Activated CD4-positive, alpha-beta T cell treated with anti-CD3 and anti-CD28 coated beads for 36 hours (primary cell): ENCODE data around the gene ASTN2. TPM values are rescaled to one million over a fixed set of nuclear protein-coding genes. Genes with fewer than 3 reads are reported as not detected.

Source experiments
- ATAC-seq: fragments of 200-7000 bp; cut with Tn5 transposase; one replicate; pipeline ENCODE4 v1.10.0; 2021; ENCODE audit warnings: mild to moderate bottlenecking, moderate library complexity
- CTCF ChIA-PET: fragments of 350-600 bp; sonication (Branson Sonifier 250); formaldehyde crosslinking; loops from one replicate; lab custom pipeline; 2021; ENCODE audit warnings: antibody characterized with exemption; lab: Charles Lee
- POLR2A ChIA-PET: fragments of 350-600 bp; sonication (Branson Sonifier 250); formaldehyde crosslinking; loops from one replicate; lab custom pipeline; 2021; ENCODE audit warnings: antibody characterized with exemption, inconsistent platforms; lab: Charles Lee
- DNase-seq: peaks from one replicate; pipeline ENCODE4 v3.0.0-alpha.2; 2020
- H3K27ac Mint-ChIP-seq: one replicate; pipeline ENCODE4 v1.8.0; 2021; ENCODE audit warnings: mixed read lengths
- H3K27me3 Mint-ChIP-seq: one replicate; pipeline ENCODE4 v1.8.0; 2021; ENCODE audit warnings: mixed read lengths
- H3K36me3 Mint-ChIP-seq: one replicate; pipeline ENCODE4 v1.8.0; 2021; ENCODE audit warnings: low read depth, mixed read lengths
- H3K4me1 Mint-ChIP-seq: one replicate; pipeline ENCODE4 v1.8.0; 2021; ENCODE audit warnings: mixed read lengths
- H3K4me3 Mint-ChIP-seq: one replicate; pipeline ENCODE4 v1.8.0; 2021; ENCODE audit warnings: mild to moderate bottlenecking, moderate library complexity, mixed read lengths
- H3K9me3 Mint-ChIP-seq: one replicate; pipeline ENCODE4 v1.8.0; 2021; ENCODE audit warnings: low read depth, mixed read lengths
- intact Hi-C, 2 experiments: fragments of 100-400 bp; cut with DNase I in 1 of 2; cut with micrococcal nuclease in 1 of 2; formaldehyde crosslinking; loops; one replicate each; pipeline versions ENCODE4 v1.14.2 to v1.15.1; 2022 to 2024; cut with DNase I, micrococcal nuclease
- total RNA-seq, 2 experiments: library from RNA; stranded (reverse); gene quantifications; one replicate each; pipeline ENCODE4 v1.2.3, GENCODE V29; 2021

Gene ASTN2
- total RNA-seq, 2 experiments from 2014 or later: 3.0 to 4.2 TPM

GRCh38 chr9:116390303-116391228 lies 1024.3 kb downstream of the ASTN2 start:
- no peaks in the 10 kb centered on the region for H3K27me3 Mint-ChIP-seq
- H3K9me3 Mint-ChIP-seq: no peaks in the 10 kb centered on the region
- DNase-seq (no peak), ATAC-seq (no peak)
- no peak overlapping the region for H3K4me3 Mint-ChIP-seq
- ChIA-PET CTCF (no interaction called here), POLR2A (no interaction called here)
- no peaks in the 10 kb centered on the region for H3K36me3 Mint-ChIP-seq
- intact Hi-C loops: no loop called here
- no peaks in the 10 kb centered on the region for H3K4me1 Mint-ChIP-seq
- no peak overlapping the region for H3K27ac Mint-ChIP-seq

- H3K27me3 Mint-ChIP-seq: no peaks in the 10 kb centered on the region
- ChIA-PET CTCF (no interaction called here), POLR2A (no interaction called here)
- DNase-seq: no peak
- no peak overlapping the region for H3K27ac Mint-ChIP-seq
- H3K36me3 Mint-ChIP-seq: no peaks in the 10 kb centered on the region
- H3K4me1 Mint-ChIP-seq: no peaks in the 10 kb centered on the region
- intact Hi-C loops: no loop called here
- no peak for ATAC-seq
- no peaks in the 10 kb centered on the region for H3K9me3 Mint-ChIP-seq
- no peak overlapping the region for H3K4me3 Mint-ChIP-seq
Observed at GRCh38 chr9:116389541-116390302, 1025.1 kb downstream of the ASTN2 start.

GRCh38 chr9:116387934-116388698 lies 1026.7 kb downstream of the ASTN2 start:
- no peaks in the 10 kb centered on the region for H3K4me1 Mint-ChIP-seq
- no peak overlapping the region for H3K4me3 Mint-ChIP-seq
- H3K9me3 Mint-ChIP-seq: no peaks in the 10 kb centered on the region
- H3K27ac Mint-ChIP-seq: no peak overlapping the region
- no peaks in the 10 kb centered on the region for H3K27me3 Mint-ChIP-seq
- no peak for DNase-seq
- ATAC-seq: no peak
- CTCF ChIA-PET: no interaction called here
- intact Hi-C loops: no loop called here
- no peaks in the 10 kb centered on the region for H3K36me3 Mint-ChIP-seq
- POLR2A ChIA-PET: interaction anchor here (0.6 kb wide), 1 partner anchor 151 kb away, joined by 4 read pairs; no protein-coding TSS in a partner anchor

GRCh38 chr9:116383936-116384335 lies 1030.9 kb downstream of the ASTN2 start:
- POLR2A ChIA-PET: no interaction called here
- intact Hi-C loops: no loop called here
- ATAC-seq (no peak), DNase-seq (no peak)
- Mint-ChIP-seq H3K36me3 (no peaks in the 10 kb centered on the region), H3K27ac (no peak overlapping the region), H3K27me3 (no peaks in the 10 kb centered on the region), H3K9me3 (no peaks in the 10 kb centered on the region), H3K4me1 (no peaks in the 10 kb centered on the region), H3K4me3 (no peak overlapping the region)
- CTCF ChIA-PET: interaction anchor here (1.3 kb wide), 1 partner anchor 10 kb away, joined by 3 read pairs; no protein-coding TSS in a partner anchor

GRCh38 chr9:116383133-116383532 lies 1031.7 kb downstream of the ASTN2 start:
- Mint-ChIP-seq H3K4me1 (no peaks in the 10 kb centered on the region), H3K4me3 (no peak overlapping the region), H3K36me3 (no peaks in the 10 kb centered on the region), H3K9me3 (no peaks in the 10 kb centered on the region), H3K27ac (no peak overlapping the region), H3K27me3 (no peaks in the 10 kb centered on the region)
- intact Hi-C loops: no loop called here
- CTCF ChIA-PET: interaction anchor here (0.7 kb wide), 1 partner anchor 25 kb away, joined by 3 read pairs; no protein-coding TSS in a partner anchor
- DNase-seq (no peak), ATAC-seq (no peak)
- POLR2A ChIA-PET: no interaction called here

- Mint-ChIP-seq H3K27ac (no peak overlapping the region), H3K4me1 (no peaks in the 10 kb centered on the region), H3K4me3 (no peak overlapping the region), H3K36me3 (no peaks in the 10 kb centered on the region), H3K9me3 (no peaks in the 10 kb centered on the region), H3K27me3 (no peaks in the 10 kb centered on the region)
- no peak for DNase-seq
- POLR2A ChIA-PET: no interaction called here
- ATAC-seq: no peak
- intact Hi-C loops: no loop called here
- CTCF ChIA-PET: no interaction called here
Observed at GRCh38 chr9:116382053-116382452, 1032.8 kb downstream of the ASTN2 start.

GRCh38 chr9:116381350-116381749 lies 1033.5 kb downstream of the ASTN2 start:
- Mint-ChIP-seq H3K27ac (no peak overlapping the region), H3K9me3 (no peaks in the 10 kb centered on the region), H3K36me3 (no peaks in the 10 kb centered on the region), H3K27me3 (no peaks in the 10 kb centered on the region), H3K4me1 (no peaks in the 10 kb centered on the region), H3K4me3 (no peak overlapping the region)
- ATAC-seq (no peak), DNase-seq (no peak)
- intact Hi-C loops: no loop called here
- POLR2A ChIA-PET: no interaction called here
- CTCF ChIA-PET: no interaction called here

GRCh38 chr9:116380496-116380995 lies 1034.3 kb downstream of the ASTN2 start:
- intact Hi-C loops: no loop called here
- Mint-ChIP-seq H3K27me3 (no peaks in the 10 kb centered on the region), H3K4me3 (no peak overlapping the region), H3K27ac (no peak overlapping the region), H3K9me3 (no peaks in the 10 kb centered on the region), H3K36me3 (no peaks in the 10 kb centered on the region), H3K4me1 (no peaks in the 10 kb centered on the region)
- ATAC-seq (no peak), DNase-seq (no peak)
- ChIA-PET POLR2A (no interaction called here), CTCF (no interaction called here)

GRCh38 chr9:116379821-116380220 lies 1035.0 kb downstream of the ASTN2 start:
- ATAC-seq: no peak
- POLR2A ChIA-PET: no interaction called here
- no peaks in the 10 kb centered on the region for H3K36me3 Mint-ChIP-seq
- no peaks in the 10 kb centered on the region for H3K27me3 Mint-ChIP-seq
- no peak overlapping the region for H3K27ac Mint-ChIP-seq
- H3K4me1 Mint-ChIP-seq: no peaks in the 10 kb centered on the region
- DNase-seq: no peak
- CTCF ChIA-PET: no interaction called here
- H3K4me3 Mint-ChIP-seq: no peak overlapping the region
- intact Hi-C loops: loop anchor here in 1 of 2 experiments (5.0 kb wide), 1 partner anchor 47 kb away; no protein-coding TSS in a partner anchor
- no peaks in the 10 kb centered on the region for H3K9me3 Mint-ChIP-seq

GRCh38 chr9:116378873-116379272 lies 1036.0 kb downstream of the ASTN2 start:
- no peak for ATAC-seq
- no peak overlapping the region for H3K4me3 Mint-ChIP-seq
- POLR2A ChIA-PET: no interaction called here

More at GRCh38 chr9:116378873-116379272, 1036.0 kb downstream of the ASTN2 start:
- intact Hi-C loops: loop anchor here in 1 of 2 experiments (5.0 kb wide), 1 partner anchor 48 kb away; no protein-coding TSS in a partner anchor
- no peak overlapping the region for H3K27ac Mint-ChIP-seq
- H3K27me3 Mint-ChIP-seq: no peaks in the 10 kb centered on the region
- no peaks in the 10 kb centered on the region for H3K9me3 Mint-ChIP-seq
- no peaks in the 10 kb centered on the region for H3K4me1 Mint-ChIP-seq
- no peak for DNase-seq
- CTCF ChIA-PET: no interaction called here
- H3K36me3 Mint-ChIP-seq: no peaks in the 10 kb centered on the region
